T-helper 1 cell treated with Interleukin-12 subunit alpha and Interleukin-12 subunit beta and Interleukin-4 antibody, amounts not matched to agents 30 μg/mL and 1 μg/mL, for 36 hours (primary cell): Measurements from ENCODE around the gene ATXN1.

ENCODE experiments used
- H3K27ac Mint-ChIP-seq: one replicate; pipeline ENCODE4 v1.8.0; 2021; ENCODE audit warnings: mild to moderate bottlenecking, mixed read lengths
- H3K27me3 Mint-ChIP-seq: one replicate; pipeline ENCODE4 v1.8.0; 2021; ENCODE audit warnings: low read depth, mixed read lengths
- H3K36me3 Mint-ChIP-seq: one replicate; pipeline ENCODE4 v1.8.0; 2021; ENCODE audit warnings: low read depth, mixed read lengths
- H3K4me1 Mint-ChIP-seq: one replicate; pipeline ENCODE4 v1.8.0; 2021; ENCODE audit warnings: low read depth, mixed read lengths
- H3K4me3 Mint-ChIP-seq: one replicate; pipeline ENCODE4 v1.8.0; 2021; ENCODE audit warnings: mild to moderate bottlenecking, moderate library complexity, mixed read lengths
- H3K9me3 Mint-ChIP-seq: one replicate; pipeline ENCODE4 v1.8.0; 2021; ENCODE audit warnings: mixed read lengths

ATXN1 gene

DNA sequence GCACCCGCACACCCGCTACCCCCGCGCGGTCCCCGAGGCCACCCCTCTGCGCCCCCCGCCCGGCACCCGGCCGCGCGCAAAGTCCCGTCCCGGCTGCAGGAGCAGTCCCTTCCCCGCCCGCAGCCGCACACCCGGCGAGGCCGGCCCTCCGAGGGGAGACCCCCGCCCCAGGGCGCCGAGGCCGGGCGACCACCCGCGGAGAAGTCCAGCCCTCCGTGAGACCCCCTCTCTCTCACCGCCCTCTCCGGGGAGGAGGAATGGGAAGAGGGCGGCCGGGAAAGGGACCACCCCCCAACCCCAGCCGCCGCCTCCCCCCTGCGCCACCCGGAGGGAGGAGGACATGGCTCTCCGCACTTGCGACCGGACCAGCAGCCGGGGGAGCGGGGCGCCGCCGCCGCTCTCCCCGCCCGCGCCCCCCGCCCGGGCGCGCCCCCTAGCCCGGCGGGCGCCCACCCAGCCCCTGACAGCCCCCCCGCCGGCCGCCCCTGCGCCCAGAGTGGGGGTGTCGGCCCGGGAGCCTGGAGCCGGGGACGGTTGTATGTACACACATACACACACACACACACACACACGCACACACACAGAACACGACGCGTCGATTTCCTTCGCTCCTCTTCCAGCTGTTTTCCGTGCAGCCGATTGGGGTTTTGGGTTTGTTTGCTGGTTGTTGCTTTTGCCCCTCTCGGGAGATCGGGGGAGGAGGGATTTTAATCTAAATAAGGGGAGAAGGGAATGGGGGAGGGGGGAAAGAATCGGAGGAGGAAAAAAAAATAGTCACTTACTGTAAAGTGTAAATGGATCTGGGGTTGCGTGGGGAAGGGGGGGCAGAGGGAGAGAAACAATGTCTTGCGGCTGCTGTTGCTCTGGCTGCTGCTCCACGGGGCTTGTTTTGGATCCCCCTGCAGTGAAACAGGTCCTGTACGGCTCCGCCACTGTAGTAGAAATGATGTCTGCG, at the start of gene ATXN1:
ATXN1 (minus strand) TSS at position 945 of the 955 bp plus-strand sequence.
- no peaks in the 10 kb centered on the region for H3K9me3 Mint-ChIP-seq
- peaks cover 28% of the 10 kb centered on the region for H3K36me3 Mint-ChIP-seq
- H3K27ac Mint-ChIP-seq = peak within 1 kb of the TSS; percentile 100
- H3K4me1 Mint-ChIP-seq = peaks cover 61% of the 10 kb centered on the region
- H3K4me3 Mint-ChIP-seq = peak within 1 kb of the TSS; percentile 100
- no peaks in the 10 kb centered on the region for H3K27me3 Mint-ChIP-seq

DNA sequence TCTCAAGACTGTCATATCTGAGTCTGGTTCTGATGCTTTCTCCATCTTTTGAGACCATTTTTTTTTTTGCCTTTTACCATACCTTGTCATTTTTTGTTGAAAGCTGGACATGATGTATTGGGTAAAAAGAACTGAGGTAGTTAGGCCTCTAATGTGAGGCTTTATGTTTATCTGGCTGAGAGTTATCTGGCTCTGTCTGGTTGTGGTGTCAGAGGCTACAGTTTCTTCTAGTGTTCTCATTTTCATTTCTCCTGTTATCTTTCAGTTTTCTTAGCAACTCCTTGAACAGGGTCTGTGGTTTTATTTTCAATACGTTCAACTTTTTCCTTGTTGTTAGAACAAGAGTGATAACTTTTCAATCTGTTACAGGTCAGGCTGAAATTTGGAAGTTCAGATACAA, 49.2 kb upstream of the ATXN1 start:
- Mint-ChIP-seq H3K4me3 (no peak overlapping the region), H3K27me3 (peaks cover 6% of the 10 kb centered on the region), H3K4me1 (no peaks in the 10 kb centered on the region), H3K27ac (no peak overlapping the region), H3K9me3 (peaks cover 43% of the 10 kb centered on the region), H3K36me3 (peaks cover 8% of the 10 kb centered on the region)

DNA sequence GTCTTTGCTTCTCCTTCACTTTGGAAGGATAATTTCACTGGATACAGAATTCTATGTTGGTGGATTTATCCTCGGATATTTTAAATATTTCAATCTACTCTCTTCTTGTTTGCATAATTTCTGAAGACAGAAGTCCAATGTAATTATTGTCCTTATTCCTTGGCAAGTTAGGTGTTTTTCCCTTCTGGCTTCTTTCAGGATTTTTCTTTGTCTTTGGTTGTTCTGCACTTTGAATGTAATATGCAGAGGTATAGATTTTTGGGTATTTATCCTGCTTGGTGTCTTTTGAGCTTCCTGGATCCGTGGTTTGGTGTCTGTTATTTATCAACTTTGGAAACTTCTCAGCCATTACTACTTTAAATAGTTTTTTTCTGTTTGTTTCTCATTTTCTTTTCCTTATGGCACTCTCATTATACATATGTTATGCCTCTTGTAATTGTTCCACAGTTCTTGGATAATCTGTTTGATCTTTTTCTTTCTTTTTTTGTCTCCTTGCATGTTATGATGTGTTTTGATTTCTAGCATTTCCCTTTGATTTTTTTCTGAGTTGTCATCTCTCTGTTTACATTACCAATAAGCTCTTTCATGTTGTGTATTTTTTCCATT, 48.6 kb upstream of the ATXN1 start:
- Mint-ChIP-seq H3K36me3 (peaks cover 8% of the 10 kb centered on the region), H3K4me1 (no peaks in the 10 kb centered on the region), H3K27me3 (peaks cover 6% of the 10 kb centered on the region), H3K27ac (no peak overlapping the region), H3K4me3 (no peak overlapping the region), H3K9me3 (peaks cover 43% of the 10 kb centered on the region)

DNA sequence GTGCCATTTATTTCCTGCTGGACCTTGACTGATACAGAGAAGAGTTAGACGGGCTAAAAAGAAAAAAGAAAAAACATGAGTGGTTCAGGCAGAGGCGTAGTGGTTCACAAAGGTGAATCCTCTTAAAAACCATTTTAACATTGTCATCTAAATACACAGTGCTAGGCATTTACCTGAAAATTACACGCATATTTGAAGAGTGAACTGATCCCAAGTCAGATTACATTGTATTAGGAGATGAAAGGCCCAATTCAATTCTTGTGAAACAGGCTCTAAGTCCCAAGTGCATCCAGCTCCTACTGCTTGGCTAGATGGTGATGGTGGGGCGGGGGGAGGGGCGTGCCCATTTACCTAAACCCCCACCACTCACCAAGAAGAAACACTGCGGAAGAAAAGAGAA, 46.7 kb upstream of the ATXN1 start:
- Mint-ChIP-seq H3K27me3 (peaks cover 6% of the 10 kb centered on the region), H3K27ac (no peak overlapping the region), H3K4me3 (no peak overlapping the region), H3K4me1 (no peaks in the 10 kb centered on the region), H3K36me3 (peaks cover 2% of the 10 kb centered on the region), H3K9me3 (peaks cover 33% of the 10 kb centered on the region)

DNA sequence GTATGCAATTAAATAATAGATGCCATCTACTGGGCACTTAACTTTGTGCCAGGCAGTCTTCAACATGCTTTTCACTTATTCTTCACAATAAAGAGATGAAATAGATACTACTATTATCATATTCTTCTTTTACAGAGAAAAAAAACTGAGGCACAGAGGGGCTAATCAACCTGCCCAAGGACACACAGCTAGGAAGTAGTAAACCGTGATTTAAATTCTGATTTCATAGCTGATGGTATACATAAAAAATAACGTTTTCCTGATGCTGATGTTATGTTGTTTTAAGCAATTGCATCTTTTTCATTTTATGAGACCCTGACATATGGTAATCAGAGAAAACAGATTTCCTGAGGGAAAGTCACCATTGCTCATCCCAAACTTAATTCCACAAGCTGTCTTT, 45.1 kb upstream of the ATXN1 start:
- peaks cover 6% of the 10 kb centered on the region for H3K27me3 Mint-ChIP-seq
- H3K9me3 Mint-ChIP-seq = peaks cover 17% of the 10 kb centered on the region
- H3K27ac Mint-ChIP-seq = no peak overlapping the region
- H3K4me3 Mint-ChIP-seq = no peak overlapping the region
- H3K4me1 Mint-ChIP-seq = no peaks in the 10 kb centered on the region
- peaks cover 1% of the 10 kb centered on the region for H3K36me3 Mint-ChIP-seq

DNA sequence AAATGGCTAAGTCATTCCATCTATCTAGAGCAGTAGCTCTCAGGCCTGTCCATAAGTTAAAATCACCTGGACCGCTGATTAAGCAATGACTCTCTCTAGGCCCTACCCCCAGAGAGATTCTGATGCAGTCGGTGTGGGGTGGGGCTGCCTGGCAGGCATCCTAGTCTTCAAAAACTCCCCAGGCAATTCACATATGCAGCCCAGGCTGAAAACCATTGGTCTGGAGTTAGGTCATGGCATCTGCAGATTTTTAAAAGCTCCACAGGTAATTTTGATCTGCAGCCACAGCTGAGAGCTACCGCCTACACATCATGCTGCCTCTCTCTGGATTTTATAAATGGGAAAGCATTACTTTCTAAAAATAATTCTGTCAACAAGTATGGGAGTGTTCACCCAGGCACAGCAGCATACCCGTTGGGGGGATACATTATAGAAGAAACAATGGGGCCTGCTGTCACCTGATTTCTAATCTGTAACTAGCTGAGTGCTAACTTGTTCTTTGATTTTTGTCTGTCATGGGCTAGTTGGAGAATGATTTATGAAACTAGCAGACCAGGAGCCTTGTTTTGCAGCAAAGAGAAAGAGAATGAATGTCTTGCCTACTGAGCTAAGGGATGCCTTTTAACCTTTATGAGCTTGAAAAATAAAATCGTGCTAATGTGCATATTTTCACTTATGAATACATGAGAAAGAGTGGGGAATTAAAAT, 44.1 kb upstream of the ATXN1 start:
- Mint-ChIP-seq H3K27ac (no peak overlapping the region), H3K36me3 (no peaks in the 10 kb centered on the region), H3K9me3 (peaks cover 15% of the 10 kb centered on the region), H3K4me1 (no peaks in the 10 kb centered on the region), H3K4me3 (no peak overlapping the region), H3K27me3 (peaks cover 6% of the 10 kb centered on the region)

DNA sequence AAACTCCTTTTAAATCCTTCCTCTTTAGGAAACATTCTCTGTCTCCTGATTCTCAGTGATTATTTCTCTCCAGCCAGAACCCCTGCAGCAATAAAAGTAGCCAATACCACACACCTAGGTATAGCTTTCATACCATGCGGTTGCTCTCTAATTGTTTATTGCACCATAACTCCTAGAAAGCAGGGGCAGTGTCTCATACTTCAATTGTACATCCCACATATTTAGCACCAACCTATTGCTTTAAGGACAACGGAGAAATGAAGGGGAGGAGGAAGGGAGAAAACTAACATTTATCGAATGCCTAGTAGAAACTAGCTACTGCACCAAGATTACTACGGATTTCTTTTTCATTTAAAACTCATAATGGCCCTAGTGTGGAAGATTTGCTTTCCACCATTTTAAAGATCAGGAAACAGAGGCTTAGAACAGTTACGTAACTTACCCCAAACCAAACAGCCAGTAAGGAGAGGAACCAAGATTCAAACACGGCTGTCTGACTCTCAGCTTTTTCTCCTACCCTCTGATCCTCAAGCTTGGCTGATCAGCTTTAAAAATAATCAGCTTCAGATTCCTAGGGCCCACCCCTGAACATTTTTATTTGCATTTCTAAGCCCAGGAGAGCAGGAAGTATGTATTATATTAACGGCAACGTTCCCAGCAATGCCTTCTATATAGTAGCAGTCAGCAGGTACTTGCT, 43.4 kb upstream of the ATXN1 start:
- Mint-ChIP-seq H3K36me3 (no peaks in the 10 kb centered on the region), H3K4me3 (no peak overlapping the region), H3K4me1 (no peaks in the 10 kb centered on the region), H3K9me3 (peaks cover 8% of the 10 kb centered on the region), H3K27ac (no peak overlapping the region), H3K27me3 (peaks cover 6% of the 10 kb centered on the region)

DNA sequence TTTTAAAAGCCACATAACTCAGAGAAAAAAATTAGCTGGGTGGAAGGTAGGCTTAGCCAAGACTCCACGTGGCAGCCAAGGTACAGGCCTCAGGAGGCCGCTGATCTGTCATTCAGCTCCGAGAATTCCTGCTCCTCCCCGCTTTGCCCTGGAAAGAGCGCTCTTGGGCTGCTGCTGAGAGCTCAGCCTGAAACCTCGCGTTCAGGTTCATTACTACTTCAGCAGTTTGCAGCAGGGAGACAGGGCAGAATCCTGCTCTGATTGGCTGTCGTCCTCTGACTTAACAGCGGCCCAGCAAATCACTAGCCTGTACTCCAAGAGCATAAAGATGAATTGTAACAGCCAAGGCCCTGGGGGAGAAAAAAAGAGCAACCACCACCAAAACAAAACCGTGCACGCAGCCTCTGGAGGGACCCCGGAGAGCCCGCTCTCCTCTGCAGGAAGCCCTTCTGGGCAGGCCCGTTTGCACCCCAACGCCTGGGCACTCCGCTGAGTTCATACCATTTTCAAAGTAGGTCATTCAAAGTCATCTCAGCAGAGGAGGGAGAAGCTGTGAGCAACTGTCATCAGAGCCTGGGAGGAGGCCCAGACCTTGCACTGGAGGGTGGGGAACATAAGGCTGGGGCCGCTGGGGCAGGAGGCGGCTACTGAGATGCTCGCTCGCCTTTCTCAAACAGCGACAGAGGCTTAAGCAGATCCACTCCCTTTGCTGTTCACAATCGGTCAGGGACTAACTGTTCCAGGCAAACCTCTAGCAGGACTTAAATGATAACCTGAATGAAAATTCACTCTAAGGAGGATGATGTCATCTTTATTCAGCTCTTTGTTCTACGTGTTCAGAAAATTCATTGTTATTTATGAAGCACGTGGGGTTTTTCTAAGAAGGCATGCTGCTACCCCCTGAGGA, 42.3 kb upstream of the ATXN1 start:
- Mint-ChIP-seq H3K4me3 (no peak overlapping the region), H3K27me3 (peaks cover 6% of the 10 kb centered on the region), H3K36me3 (no peaks in the 10 kb centered on the region), H3K4me1 (no peaks in the 10 kb centered on the region), H3K27ac (no peak overlapping the region), H3K9me3 (peaks cover under 1% of the 10 kb centered on the region)

DNA sequence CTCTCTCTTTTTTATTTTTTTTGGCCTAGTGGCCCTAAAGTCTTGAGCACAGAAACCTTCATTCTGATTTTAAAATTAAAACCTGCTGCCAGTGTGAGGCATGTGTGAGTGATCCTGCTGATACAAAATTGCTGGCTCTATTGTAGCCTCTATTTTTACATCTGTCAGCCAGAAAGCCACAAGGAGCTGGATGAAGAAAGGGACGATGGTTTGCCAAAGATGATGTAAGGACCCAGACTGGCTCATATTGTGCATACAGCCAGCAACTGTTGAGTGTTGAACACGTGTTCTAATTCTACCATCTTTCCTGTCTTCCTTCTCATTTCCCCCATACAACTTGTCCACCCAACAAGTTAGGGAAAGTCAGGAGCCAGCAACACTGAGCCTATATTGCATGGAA, 40.8 kb upstream of the ATXN1 start:
- H3K4me1 Mint-ChIP-seq = no peaks in the 10 kb centered on the region
- H3K9me3 Mint-ChIP-seq = no peaks in the 10 kb centered on the region
- peaks cover 4% of the 10 kb centered on the region for H3K27me3 Mint-ChIP-seq
- no peaks in the 10 kb centered on the region for H3K36me3 Mint-ChIP-seq
- no peak overlapping the region for H3K27ac Mint-ChIP-seq
- H3K4me3 Mint-ChIP-seq = no peak overlapping the region

DNA sequence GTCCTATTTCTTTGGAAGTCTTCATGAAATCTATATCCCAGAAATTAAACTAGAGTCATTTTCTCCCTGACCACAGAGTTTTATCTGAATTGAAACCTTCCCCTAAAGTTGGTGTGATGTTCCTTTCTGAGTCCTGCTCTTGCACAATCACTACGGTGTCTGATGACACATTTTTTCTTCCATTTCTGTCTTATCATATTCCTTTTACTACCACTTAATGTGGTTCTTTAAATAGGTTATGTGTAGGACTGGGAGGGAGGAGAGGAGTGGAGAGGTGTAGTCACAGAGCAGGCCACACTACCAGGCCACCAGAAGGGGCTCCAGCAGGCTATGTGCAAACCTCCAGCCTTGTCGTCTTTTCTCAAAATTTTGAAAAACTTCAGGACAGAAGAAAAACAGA, 39.7 kb upstream of the ATXN1 start:
- Mint-ChIP-seq H3K36me3 (no peaks in the 10 kb centered on the region), H3K4me1 (no peaks in the 10 kb centered on the region), H3K4me3 (no peak overlapping the region), H3K27ac (no peak overlapping the region), H3K27me3 (no peaks in the 10 kb centered on the region), H3K9me3 (no peaks in the 10 kb centered on the region)

DNA sequence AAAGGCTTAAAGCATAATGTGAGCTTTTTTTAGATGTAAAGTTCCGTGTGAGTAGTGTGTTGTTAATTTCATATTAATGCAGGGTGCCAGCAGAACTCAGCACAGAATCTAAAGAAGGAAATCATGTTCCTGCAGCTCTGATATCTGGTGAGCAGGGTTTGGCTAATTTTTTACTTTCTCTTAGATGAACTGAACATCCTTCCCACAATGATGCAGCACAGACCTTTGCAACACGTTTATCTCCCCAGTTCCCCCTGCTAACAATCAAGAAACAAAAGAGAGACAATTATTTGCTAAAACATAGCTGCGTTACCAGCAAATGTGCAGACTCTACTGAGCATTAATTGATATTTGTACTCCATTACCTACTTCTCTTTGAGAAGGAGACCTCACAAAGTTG, 39.1 kb upstream of the ATXN1 start:
- Mint-ChIP-seq H3K4me3 (no peak overlapping the region), H3K27ac (no peak overlapping the region), H3K9me3 (no peaks in the 10 kb centered on the region), H3K27me3 (peaks cover 1% of the 10 kb centered on the region), H3K4me1 (no peaks in the 10 kb centered on the region), H3K36me3 (no peaks in the 10 kb centered on the region)

DNA sequence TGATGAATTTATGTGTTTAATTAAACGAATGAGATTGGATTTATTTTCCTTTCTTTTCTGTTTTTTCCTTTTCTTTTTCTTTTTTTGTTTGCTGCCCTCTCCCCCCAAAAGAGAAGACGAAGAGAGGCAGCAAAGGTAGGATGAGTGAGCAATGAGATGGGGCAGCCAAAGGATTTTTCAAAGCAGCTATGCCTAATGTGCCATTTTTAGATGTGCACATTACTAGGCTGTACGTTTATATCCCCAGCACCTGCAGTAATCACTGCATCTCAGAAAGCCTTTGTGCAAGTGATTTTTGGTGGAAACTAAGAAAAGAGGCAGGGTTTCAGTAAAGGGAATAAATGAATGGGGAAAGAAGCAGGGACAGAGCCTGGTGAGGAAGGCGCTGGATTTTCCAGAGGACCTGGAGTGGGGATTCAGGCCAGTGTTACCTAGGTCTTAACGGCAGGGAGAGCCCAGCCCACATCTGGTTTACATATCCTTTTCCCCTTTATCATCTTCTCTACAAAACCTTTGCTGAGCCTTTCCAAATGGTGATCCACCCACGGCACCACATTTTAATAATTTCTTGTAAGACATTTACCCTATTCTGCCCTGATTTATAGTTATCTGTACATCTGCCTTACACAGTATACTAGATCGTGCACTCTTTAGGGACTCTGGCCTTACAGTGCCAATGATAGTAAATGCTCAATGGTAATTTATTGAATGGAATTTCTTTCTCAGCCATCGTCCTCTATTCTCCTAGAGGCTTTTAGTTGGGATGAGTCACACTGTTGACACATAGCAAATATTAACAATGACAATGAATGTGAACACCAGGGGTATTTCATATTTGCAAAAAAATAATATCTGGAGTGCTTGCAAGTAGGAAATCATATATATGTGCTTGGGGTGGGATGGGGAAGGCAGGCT, 38.3 kb upstream of the ATXN1 start:
- Mint-ChIP-seq H3K36me3 (no peaks in the 10 kb centered on the region), H3K27ac (no peak overlapping the region), H3K27me3 (peaks cover 8% of the 10 kb centered on the region), H3K4me3 (no peak overlapping the region), H3K9me3 (no peaks in the 10 kb centered on the region), H3K4me1 (no peaks in the 10 kb centered on the region)
